GM21423 (cell line): ENCODE data around the gene TBC1D22A.
"Not testable (repeated sequence)": the region's sequence is repeated elsewhere in the genome, so short reads cannot be mapped to it uniquely, and the experiment has no call there.

ENCODE experiments used
- ATAC-seq: cut with Tn5 transposase; IDR thresholded peaks from one replicate; pipeline ENCODE4 v1.9.1; 2021; ENCODE audit warnings: mild to moderate bottlenecking, moderate library complexity; ENCODE audit not compliant: unreplicated experiment

TBC1D22A gene

GRCh38 chr22:46978668-46979067 lies 216.2 kb downstream of the TBC1D22A start:
- not testable (repeated sequence) for ATAC-seq

GRCh38 chr22:46979506-46979905 lies 217.1 kb downstream of the TBC1D22A start:
- ATAC-seq: no peak

GRCh38 chr22:46980392-46980791 lies 217.9 kb downstream of the TBC1D22A start:
- no peak for ATAC-seq

GRCh38 chr22:46982635-46983034 lies 220.2 kb downstream of the TBC1D22A start:
- no peak for ATAC-seq

- no peak for ATAC-seq
Measured at GRCh38 chr22:46983046-46983445, 220.6 kb downstream of the TBC1D22A start.

GRCh38 chr22:46984751-46985506 lies 222.5 kb downstream of the TBC1D22A start:
- ATAC-seq: no peak

- ATAC-seq: no peak
Measured at GRCh38 chr22:46985507-46985882, 223.0 kb downstream of the TBC1D22A start.

GRCh38 chr22:46986788-46987187 lies 224.3 kb downstream of the TBC1D22A start:
- no peak for ATAC-seq

GRCh38 chr22:46990937-46991550 lies 228.6 kb downstream of the TBC1D22A start:
- no peak for ATAC-seq

- no peak for ATAC-seq
Measured at GRCh38 chr22:46991666-46992065, 229.2 kb downstream of the TBC1D22A start.

- ATAC-seq: no peak
Measured at GRCh38 chr22:46992121-46992731, 229.8 kb downstream of the TBC1D22A start.

- ATAC-seq: no peak
Measured at GRCh38 chr22:46993633-46994032, 231.2 kb downstream of the TBC1D22A start.

- ATAC-seq: no peak
Measured at GRCh38 chr22:46994265-46994664, 231.8 kb downstream of the TBC1D22A start.

GRCh38 chr22:46994983-46995382 lies 232.5 kb downstream of the TBC1D22A start:
- no peak for ATAC-seq

- ATAC-seq: no peak
Measured at GRCh38 chr22:46995501-46996360, 233.3 kb downstream of the TBC1D22A start.

GRCh38 chr22:46996595-46997310 lies 234.3 kb downstream of the TBC1D22A start:
- ATAC-seq: no peak

GRCh38 chr22:46997311-46997970 lies 235.0 kb downstream of the TBC1D22A start:
- ATAC-seq: no peak

- ATAC-seq: no peak
Measured at GRCh38 chr22:46998331-46998730, 235.9 kb downstream of the TBC1D22A start.

GRCh38 chr22:47000256-47000655 lies 237.8 kb downstream of the TBC1D22A start:
- no peak for ATAC-seq

GRCh38 chr22:47000888-47001287 lies 238.4 kb downstream of the TBC1D22A start:
- ATAC-seq: no peak
